Endothelial cell of umbilical vein (primary cell): ENCODE measurements around the gene SHOX. TPM values are rescaled to one million over a fixed set of nuclear protein-coding genes. Genes with fewer than 3 reads are reported as not detected.
"Not testable (repeated sequence)": the region's sequence is repeated elsewhere in the genome, so short reads cannot be mapped to it uniquely, and the experiment has no call there.

ENCODE experiments used
- BruUV-seq: library from RNA; stranded (reverse); fragments of 400-500 nt; replicated peaks from 2 replicates; lab custom pipeline; 2021; lab: Mats Ljungman, UMichigan
- CTCF ChIA-PET: fragments of 300-600, 350-600 bp; sonication (Branson Sonifier 250); formaldehyde crosslinking; loops from one replicate; lab custom pipeline; 2021; ENCODE audit warnings: antibody characterized with exemption, inconsistent platforms; lab: Charles Lee
- POLR2A ChIA-PET: fragments of 300-600, 350-600 bp; sonication (Branson Sonifier 250); formaldehyde crosslinking; loops from one replicate; lab custom pipeline; 2021; ENCODE audit warnings: antibody characterized with exemption, inconsistent platforms; lab: Charles Lee
- DNase-seq: peaks from one replicate; pipeline ENCODE4 v3.0.0-alpha.2; 2011; ENCODE audit warnings: low read depth, low spot score
- FAIRE-seq: peaks from 2 replicates; lab custom pipeline; 2011; peaks lifted over from hg19 to GRCh38; lab: Jason Lieb, UNC
- H2AFZ ChIP-seq: 2 replicates; pipeline ENCODE4 v1.6.0; 2012; ENCODE audit warnings: low read depth, low read length, control low read depth, inconsistent platforms
- H3K27ac ChIP-seq: 2 replicates; pipeline ENCODE4 v1.5.1; 2011; ENCODE audit warnings: low read depth, mild to moderate bottlenecking, control low read depth, low read length, moderate library complexity; ENCODE audit not compliant: insufficient read depth
- H3K27me3 ChIP-seq, 2 experiments: 2 replicates each; pipeline versions ENCODE4 v1.6.0 to v1.6.1; 2011; ENCODE audit warnings: low read length in 2 of 2, mixed read lengths in 1 of 2; ENCODE audit not compliant: control insufficient read depth in 2 of 2, insufficient read depth in 2 of 2
- H3K36me3 ChIP-seq, 2 experiments: 2 replicates in 1 of 2; 3 replicates in 1 of 2; pipeline ENCODE4 v1.5.1; 2011; ENCODE audit warnings: low read length in 2 of 2, mild to moderate bottlenecking in 1 of 2, moderate library complexity in 1 of 2; ENCODE audit not compliant: control insufficient read depth in 2 of 2, insufficient read depth in 2 of 2; ENCODE audit errors: extremely low read depth in 1 of 2
- H3K4me1 ChIP-seq: 3 replicates; pipeline ENCODE4 v1.5.1; 2011; ENCODE audit warnings: mild to moderate bottlenecking, low read length; ENCODE audit not compliant: control insufficient read depth, insufficient read depth; ENCODE audit errors: extremely low read depth
- H3K4me2 ChIP-seq: 2 replicates; pipeline ENCODE4 v1.6.1; 2011; ENCODE audit warnings: low read length, control low read depth, mixed read lengths; ENCODE audit not compliant: insufficient read depth
- H3K4me3 ChIP-seq, 3 experiments: fragments of 200-600 bp in 1 of 3; sonication (generic), shearing (Covaris generic) in 1 of 3; replicated peaks in 1 of 3; 2 replicates each; pipeline ENCODE4 v1.5.1; 2011 to 2016; ENCODE audit warnings: control low read depth in 3 of 3, low read length in 3 of 3, mild to moderate bottlenecking in 2 of 3, inconsistent platforms in 1 of 3, low read depth in 1 of 3, moderate library complexity in 1 of 3; ENCODE audit not compliant: insufficient read depth in 1 of 3
- H3K79me2 ChIP-seq: 2 replicates; pipeline ENCODE4 v1.6.0; 2012; ENCODE audit warnings: low read length, inconsistent platforms; ENCODE audit not compliant: control insufficient read depth, insufficient read depth
- H3K9ac ChIP-seq: replicated peaks from 2 replicates; pipeline ENCODE3; 2011; ENCODE audit warnings: low read length, control low read depth; ENCODE audit not compliant: insufficient read depth; ENCODE audit errors: extremely low read depth
- H3K9me1 ChIP-seq: replicated peaks from 3 replicates; pipeline ENCODE4 v1.6.0; 2011; ENCODE audit warnings: mild to moderate bottlenecking, low read length; ENCODE audit not compliant: control insufficient read depth, insufficient read depth; ENCODE audit errors: extremely low read depth
- H3K9me3 ChIP-seq: replicated peaks from 2 replicates; pipeline ENCODE4 v1.5.1; 2012; ENCODE audit warnings: low read length, inconsistent platforms; ENCODE audit not compliant: control insufficient read depth, insufficient read depth
- H4K20me1 ChIP-seq: replicated peaks from 2 replicates; pipeline ENCODE3; 2011; ENCODE audit warnings: mild to moderate bottlenecking, low read length; ENCODE audit not compliant: control insufficient read depth, insufficient read depth; ENCODE audit errors: extremely low read depth
- EZH2 ChIP-seq: IDR thresholded peaks from 2 replicates; pipeline ENCODE4 v1.6.1; 2012; ENCODE audit warnings: borderline replicate concordance, low read depth, mild to moderate bottlenecking, moderate library complexity, low read length, inconsistent platforms; ENCODE audit not compliant: severe bottlenecking
- FOS ChIP-seq: IDR thresholded peaks from 2 replicates; pipeline ENCODE4 v1.6.1; 2011; ENCODE audit warnings: mild to moderate bottlenecking, low read length, moderate library complexity, borderline replicate concordance; ENCODE audit not compliant: insufficient read depth
- GATA2 ChIP-seq: IDR thresholded peaks from 2 replicates; pipeline ENCODE4 v1.7.0; 2011; ENCODE audit warnings: low read depth, mild to moderate bottlenecking, moderate library complexity, mixed read lengths, low read length; ENCODE audit not compliant: insufficient read length, insufficient read depth
- JUN ChIP-seq: IDR thresholded peaks from 2 replicates; pipeline ENCODE4 v1.6.1; 2011; ENCODE audit warnings: borderline replicate concordance, low read depth; ENCODE audit not compliant: insufficient read length, insufficient read depth
- MYC ChIP-seq: IDR thresholded peaks from one replicate; pipeline ENCODE4 v1.6.1; 2011; ENCODE audit warnings: mild to moderate bottlenecking, low read depth, low read length
- POLR2A ChIP-seq: IDR thresholded peaks from 2 replicates; pipeline ENCODE4 v1.6.1; 2012; ENCODE audit warnings: low read depth, mild to moderate bottlenecking, control low read depth, low read length
- POLR2AphosphoS5 ChIP-seq: IDR thresholded peaks from 2 replicates; pipeline ENCODE4 v1.6.1; 2012; ENCODE audit warnings: low read depth, mild to moderate bottlenecking, control low read depth, low read length, moderate library complexity; ENCODE audit not compliant: insufficient read depth
- dilution Hi-C: fragments of 300-500 bp; cut with MboI; formaldehyde crosslinking; loops from one replicate; pipeline ENCODE4 v1.15.0; 2019; ENCODE audit warnings: low sequenced_read_pairs; ENCODE audit not compliant: extremely low pct_ligation_motif_present
- intact Hi-C: fragments of 100-400 bp; cut with micrococcal nuclease; formaldehyde crosslinking; loops from one replicate; pipeline ENCODE4 v1.10.0; 2022
- polyA plus RNA-seq, 4 experiments: library from polyadenylated mRNA; depleted of rRNA in 3 of 4; stranded (reverse) in 3 of 4; unstranded in 1 of 4; fragments of >200 nt; gene quantifications; 2 replicates each; pipeline versions ENCODE4 v1.2.1 to v1.2.3, GENCODE V29; 2011 to 2012; ENCODE audit warnings: missing spikeins in 1 of 4
- total RNA-seq: library from RNA; stranded (reverse); gene quantifications from 2 replicates; pipeline ENCODE4 v1.2.3, GENCODE V29; 2021
- TF ChIP-seq, protein P1 (sequence below): IDR thresholded peaks from 2 replicates; pipeline ENCODE4 v1.6.1; 2011; ENCODE audit not compliant: insufficient read depth, insufficient read length
- TF ChIP-seq, protein P2 (sequence below), 2 donors: IDR thresholded peaks; 1 replicate in 1 of 2; 2 replicates in 1 of 2; pipeline ENCODE4 v1.5.1; 2011; ENCODE audit warnings: low read length in 2 of 2, mild to moderate bottlenecking in 2 of 2, moderate library complexity in 2 of 2, control low read depth in 1 of 2, inconsistent platforms in 1 of 2, low read depth in 1 of 2; ENCODE audit not compliant: insufficient read depth in 1 of 2; ENCODE audit errors: extremely low read depth in 1 of 2

The SHOX gene
- total and polyA plus RNA-seq, 2 donors (not counting 3 experiments of a cell fraction or from before 2014, with no cell fraction given) = not detected

DNA sequence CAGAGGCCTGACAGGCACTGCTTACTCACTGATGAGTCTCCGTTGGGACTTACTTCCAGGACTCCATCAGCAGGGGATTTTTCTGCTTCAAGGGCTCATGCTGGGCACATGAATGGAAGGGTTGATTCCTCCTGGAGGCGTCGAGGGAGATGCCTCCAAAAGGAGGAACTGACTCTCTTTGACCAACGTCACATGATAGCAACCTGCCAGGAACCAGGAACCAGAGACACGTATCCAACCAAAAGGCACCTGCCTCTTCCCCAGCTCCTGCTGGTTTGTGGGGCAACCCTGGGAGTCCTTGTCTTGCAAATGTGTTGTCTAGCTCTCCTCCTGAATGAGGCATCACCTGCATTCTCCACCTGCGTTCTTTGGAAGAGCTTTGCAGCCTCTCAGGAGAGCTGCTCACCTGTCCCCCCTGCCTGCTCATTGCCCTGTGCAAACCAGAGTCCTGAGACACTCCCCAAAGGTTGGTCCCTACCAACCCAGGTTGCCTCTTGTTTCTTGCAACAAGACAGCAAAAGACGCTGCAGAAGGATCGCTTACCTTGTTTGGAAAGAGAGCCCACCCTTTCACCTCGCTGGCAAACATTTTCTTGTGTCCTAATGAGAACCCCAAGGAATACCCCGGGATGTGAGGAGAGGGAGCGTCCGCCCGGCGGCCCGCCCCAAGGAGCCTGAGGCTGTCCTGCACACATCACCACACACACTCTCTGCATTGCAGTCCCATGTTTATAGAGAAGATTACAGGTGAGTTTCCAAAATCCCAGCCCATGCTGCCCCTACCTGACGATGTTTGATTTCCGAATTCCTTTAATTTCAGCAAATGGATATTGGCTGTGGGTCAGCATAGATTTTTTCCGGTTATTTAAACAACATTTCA, 30.5 kb upstream of the SHOX start:
- ChIA-PET CTCF (no interaction called here), POLR2A (no interaction called here)
- Histone ChIP-seq H3K9me1 (no peaks in the 10 kb centered on the region), H3K79me2 (no peaks in the 10 kb centered on the region), H3K4me1 (no peaks in the 10 kb centered on the region), H3K4me3 (no peak overlapping the region), H3K36me3 (no peaks in the 10 kb centered on the region), H3K27ac (no peak overlapping the region), H4K20me1 (no peaks in the 10 kb centered on the region), H3K9me3 (peaks cover 3% of the 10 kb centered on the region), H3K27me3 (no peaks in the 10 kb centered on the region), H2AFZ (no peak overlapping the region), H3K9ac (no peak overlapping the region), H3K4me2 (no peak overlapping the region)
- BruUV-seq = no TSS peak
- dilution Hi-C loops (no loop called here), intact Hi-C loops (no loop called here)
- DNase-seq (no peak), FAIRE-seq (no peak)
- TF ChIP-seq POLR2AphosphoS5 (no peak), JUN (no peak), POLR2A (no peak), EZH2 (no peak), FOS (no peak), MYC (no peak), GATA2 (no peak)
- TF ChIP-seq, protein P1, sequence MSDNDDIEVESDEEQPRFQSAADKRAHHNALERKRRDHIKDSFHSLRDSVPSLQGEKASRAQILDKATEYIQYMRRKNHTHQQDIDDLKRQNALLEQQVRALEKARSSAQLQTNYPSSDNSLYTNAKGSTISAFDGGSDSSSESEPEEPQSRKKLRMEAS = no peak
- TF ChIP-seq, protein P2, sequence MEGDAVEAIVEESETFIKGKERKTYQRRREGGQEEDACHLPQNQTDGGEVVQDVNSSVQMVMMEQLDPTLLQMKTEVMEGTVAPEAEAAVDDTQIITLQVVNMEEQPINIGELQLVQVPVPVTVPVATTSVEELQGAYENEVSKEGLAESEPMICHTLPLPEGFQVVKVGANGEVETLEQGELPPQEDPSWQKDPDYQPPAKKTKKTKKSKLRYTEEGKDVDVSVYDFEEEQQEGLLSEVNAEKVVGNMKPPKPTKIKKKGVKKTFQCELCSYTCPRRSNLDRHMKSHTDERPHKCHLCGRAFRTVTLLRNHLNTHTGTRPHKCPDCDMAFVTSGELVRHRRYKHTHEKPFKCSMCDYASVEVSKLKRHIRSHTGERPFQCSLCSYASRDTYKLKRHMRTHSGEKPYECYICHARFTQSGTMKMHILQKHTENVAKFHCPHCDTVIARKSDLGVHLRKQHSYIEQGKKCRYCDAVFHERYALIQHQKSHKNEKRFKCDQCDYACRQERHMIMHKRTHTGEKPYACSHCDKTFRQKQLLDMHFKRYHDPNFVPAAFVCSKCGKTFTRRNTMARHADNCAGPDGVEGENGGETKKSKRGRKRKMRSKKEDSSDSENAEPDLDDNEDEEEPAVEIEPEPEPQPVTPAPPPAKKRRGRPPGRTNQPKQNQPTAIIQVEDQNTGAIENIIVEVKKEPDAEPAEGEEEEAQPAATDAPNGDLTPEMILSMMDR (IDR thresholded peaks at IDR 0.05; ENCODE audit: extremely low read depth in 1 of 2, insufficient read depth in 1 of 2, low read depth in 1 of 2, low read length in 2 of 2) = no peak

DNA sequence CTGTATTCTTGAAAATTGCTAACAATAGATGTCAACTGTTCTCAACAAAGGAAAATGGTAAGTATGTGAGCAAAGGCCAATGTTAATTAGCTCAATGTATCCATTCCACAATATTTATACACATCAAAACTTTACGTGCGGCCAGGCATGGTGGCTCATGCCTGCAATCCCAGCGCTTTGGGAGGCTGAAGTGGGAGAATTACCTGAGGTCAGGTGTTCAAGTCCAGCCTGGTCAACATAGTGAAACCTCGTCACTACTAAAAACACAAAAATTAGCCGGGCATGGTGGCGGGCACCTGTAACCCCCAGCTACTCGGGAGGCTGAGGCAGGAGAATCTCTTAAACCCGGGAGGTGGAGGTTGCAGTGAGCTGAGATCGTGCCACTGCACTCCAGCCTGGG, 27.6 kb upstream of the SHOX start:
- FAIRE-seq, DNase-seq, H3K27me3 ChIP-seq, H3K9me1 ChIP-seq, H3K79me2 ChIP-seq, dilution Hi-C loops, H2AFZ ChIP-seq, H3K9ac ChIP-seq, H3K9me3 ChIP-seq, H3K4me1 ChIP-seq, H3K27ac ChIP-seq, H4K20me1 ChIP-seq, H3K4me3 ChIP-seq, H3K36me3 ChIP-seq, intact Hi-C loops, CTCF ChIA-PET, H3K4me2 ChIP-seq, POLR2A ChIA-PET, BruUV-seq: not testable (repeated sequence)

DNA sequence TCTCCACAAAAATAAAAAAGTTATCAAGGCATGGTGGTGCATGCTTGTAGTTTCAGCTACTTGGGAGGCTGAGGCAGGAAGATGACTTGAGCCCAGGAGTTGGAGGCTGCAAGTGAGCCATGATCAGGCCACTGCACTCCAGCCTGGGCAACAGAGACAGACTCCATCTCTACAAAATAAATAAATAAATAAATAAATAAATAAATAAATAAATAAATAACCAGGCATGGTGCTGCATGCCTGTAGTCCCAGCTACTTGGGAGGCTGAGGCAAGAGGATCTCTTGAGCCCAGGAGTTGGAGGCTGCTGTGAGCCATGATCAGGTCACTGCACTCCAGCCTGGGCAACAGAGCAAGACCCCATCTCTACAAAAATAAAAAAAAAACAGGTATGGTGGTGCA, 26.0 kb upstream of the SHOX start:
- dilution Hi-C loops, H3K9ac ChIP-seq, H3K79me2 ChIP-seq, DNase-seq, intact Hi-C loops, H3K4me2 ChIP-seq, BruUV-seq, CTCF ChIA-PET, H3K4me3 ChIP-seq, H3K27ac ChIP-seq, H2AFZ ChIP-seq, H3K4me1 ChIP-seq, H3K9me1 ChIP-seq, POLR2A ChIA-PET, H3K36me3 ChIP-seq, FAIRE-seq, H3K27me3 ChIP-seq, H3K9me3 ChIP-seq, H4K20me1 ChIP-seq: not testable (repeated sequence)
